ENCODE results near the gene PLPP4. TPM values are rescaled to one million over a fixed set of nuclear protein-coding genes. Genes with fewer than 3 reads are reported as not detected.

PLPP4 gene
- total and polyA plus RNA-seq, 10 donors, result not detected

GRCh38 chr10:120575411-120575810, 118.4 kb downstream of the PLPP4 start:
- intact Hi-C loops (cut with DNase I; ENCODE audit: low total_unique reads), result no loop called here
- no peaks in the 10 kb centered on the region for H3K27me3 ChIP-seq (replicated peaks in 1 of 7)
- H3K9me3 ChIP-seq, result no peaks in the 10 kb centered on the region
- WGBS, 5 donors, result 72 to 83% (median 82%) methylated on average over 3 of the region's 3 CpGs
- no peaks in the 10 kb centered on the region for H3K36me3 ChIP-seq
- no peak for DNase-seq
- TF ChIP-seq CTCF (IDR thresholded peaks at IDR 0.05 in 8 of 11, conservative IDR thresholded peaks at IDR 0.05 in 3 of 11) (no peak), POLR2A (IDR thresholded peaks at IDR 0.05) (no peak), POLR2AphosphoS5 (IDR thresholded peaks at IDR 0.05) (no peak)
- H3K4me3 ChIP-seq, result no peak overlapping the region
- H3K4me1 ChIP-seq, result no peaks in the 10 kb centered on the region
- H3K27ac ChIP-seq, result no peak overlapping the region

- no peaks in the 10 kb centered on the region for H3K27me3 ChIP-seq (replicated peaks in 1 of 7)
- no peak for DNase-seq
- no peak overlapping the region for H3K4me3 ChIP-seq
- no peak overlapping the region for H3K27ac ChIP-seq
- no peaks in the 10 kb centered on the region for H3K9me3 ChIP-seq
- WGBS, 5 donors, result 63 to 84% (median 78%) methylated on average over 2 of the region's 2 CpGs
- H3K4me1 ChIP-seq, result no peaks in the 10 kb centered on the region
- no peak for TF ChIP-seq CTCF (IDR thresholded peaks at IDR 0.05 in 8 of 11, conservative IDR thresholded peaks at IDR 0.05 in 3 of 11)
- TF ChIP-seq POLR2A (IDR thresholded peaks at IDR 0.05), result no peak
- no peak for TF ChIP-seq POLR2AphosphoS5 (IDR thresholded peaks at IDR 0.05)
- no peaks in the 10 kb centered on the region for H3K36me3 ChIP-seq
- intact Hi-C loops (cut with DNase I; ENCODE audit: low total_unique reads), result no loop called here
Observed at GRCh38 chr10:120578134-120578533, 121.1 kb downstream of the PLPP4 start.

- H3K4me1 ChIP-seq, result no peaks in the 10 kb centered on the region
- H3K9me3 ChIP-seq, result no peaks in the 10 kb centered on the region
- 69 to 91% (median 85%) methylated on average over 4 of the region's 4 CpGs for WGBS, 5 donors
- TF ChIP-seq POLR2AphosphoS5 (IDR thresholded peaks at IDR 0.05) (no peak), CTCF (IDR thresholded peaks at IDR 0.05 in 8 of 11, conservative IDR thresholded peaks at IDR 0.05 in 3 of 11) (no peak)
- no peak overlapping the region for H3K27ac ChIP-seq
- no peak for DNase-seq
- no peaks in the 10 kb centered on the region for H3K36me3 ChIP-seq
- intact Hi-C loops (cut with DNase I; ENCODE audit: low total_unique reads), result no loop called here
- no peaks in the 10 kb centered on the region for H3K27me3 ChIP-seq (replicated peaks in 1 of 7)
- no peak overlapping the region for H3K4me3 ChIP-seq
Observed at GRCh38 chr10:120578890-120579289, 121.9 kb downstream of the PLPP4 start.

- Histone ChIP-seq H3K36me3 (no peaks in the 10 kb centered on the region), H3K4me3 (no peak overlapping the region), H3K27me3 (replicated peaks in 1 of 7) (no peaks in the 10 kb centered on the region), H3K4me1 (no peaks in the 10 kb centered on the region), H3K27ac (no peak overlapping the region), H3K9me3 (no peaks in the 10 kb centered on the region)
- 80 to 87% (median 83%) methylated on average over 16 of the region's 16 CpGs for WGBS, 5 donors
- no peak for DNase-seq
- TF ChIP-seq POLR2A (IDR thresholded peaks at IDR 0.05), result no peak
- TF ChIP-seq POLR2AphosphoS5 (IDR thresholded peaks at IDR 0.05), result no peak
- no peak for TF ChIP-seq CTCF (IDR thresholded peaks at IDR 0.05 in 8 of 11, conservative IDR thresholded peaks at IDR 0.05 in 3 of 11)
- intact Hi-C loops (cut with DNase I; ENCODE audit: low total_unique reads), result no loop called here
Observed at GRCh38 chr10:120580918-120581895, 124.2 kb downstream of the PLPP4 start.
